ENCODE measurements around the gene PLEKHH1.

Gene PLEKHH1

DNA sequence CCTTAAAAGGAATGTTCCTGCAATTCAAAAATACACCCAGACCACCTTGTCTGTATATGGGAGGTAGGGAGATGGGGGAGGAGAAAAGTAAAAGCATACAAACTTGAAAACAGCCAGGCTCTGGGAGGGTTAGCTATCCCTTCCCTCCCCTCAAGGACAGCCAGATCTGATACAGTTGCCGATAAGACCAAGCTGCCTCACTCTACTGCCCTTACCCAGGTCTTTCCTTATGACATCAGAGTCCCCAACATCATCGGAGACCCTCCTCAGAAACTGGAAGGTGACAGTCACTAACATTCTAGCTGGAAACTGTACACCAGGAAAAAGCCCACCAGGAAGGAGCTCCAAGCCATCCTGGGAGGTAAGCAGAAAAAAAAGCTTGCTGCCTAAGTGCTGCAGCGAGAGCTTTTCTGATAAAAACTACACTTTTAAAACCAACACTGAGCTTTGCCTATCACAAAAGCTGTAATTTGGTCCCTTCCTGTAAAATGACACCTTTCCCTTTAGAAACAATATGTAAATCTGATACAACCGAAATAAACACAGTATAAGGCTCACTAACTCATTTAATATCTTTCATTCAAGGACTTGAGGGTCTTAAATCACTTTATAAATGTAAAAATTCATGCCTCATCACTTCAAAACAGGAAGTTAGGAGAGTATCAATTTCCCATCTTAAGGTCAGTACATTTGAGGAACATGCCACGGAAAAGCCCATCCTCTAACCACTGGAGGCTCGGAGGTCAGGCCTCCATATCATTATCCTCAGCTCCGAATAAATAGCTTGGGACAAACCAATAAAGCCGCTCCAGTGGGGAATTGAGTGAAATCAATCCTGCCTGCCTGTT lies 20.4 kb upstream of the PLEKHH1 start:
- no peak for DNase-seq

DNA sequence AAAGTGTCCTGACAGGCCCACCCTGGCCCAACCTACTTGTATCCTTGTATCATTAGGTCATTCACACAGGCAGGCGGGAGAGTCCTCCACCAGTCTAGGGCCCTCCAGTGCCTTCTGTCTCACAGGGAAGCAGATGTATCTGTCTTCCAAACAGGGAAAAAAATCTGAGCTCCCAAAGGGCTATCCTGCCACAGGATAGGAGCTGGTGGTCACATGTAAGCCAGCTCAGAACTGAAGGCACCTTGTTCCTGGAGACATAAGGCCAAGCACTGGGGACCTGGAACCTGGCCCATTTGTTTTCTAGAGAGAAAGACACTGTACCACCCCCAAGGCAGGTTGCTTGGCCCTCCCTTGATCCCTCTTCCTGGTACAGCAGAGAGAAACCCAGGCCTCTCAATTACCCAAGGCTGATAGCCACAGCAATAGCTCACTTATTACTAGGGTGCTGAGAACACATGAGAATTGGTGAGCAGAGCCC lies 19.4 kb upstream of the PLEKHH1 start:
- DNase-seq: no peak

DNA sequence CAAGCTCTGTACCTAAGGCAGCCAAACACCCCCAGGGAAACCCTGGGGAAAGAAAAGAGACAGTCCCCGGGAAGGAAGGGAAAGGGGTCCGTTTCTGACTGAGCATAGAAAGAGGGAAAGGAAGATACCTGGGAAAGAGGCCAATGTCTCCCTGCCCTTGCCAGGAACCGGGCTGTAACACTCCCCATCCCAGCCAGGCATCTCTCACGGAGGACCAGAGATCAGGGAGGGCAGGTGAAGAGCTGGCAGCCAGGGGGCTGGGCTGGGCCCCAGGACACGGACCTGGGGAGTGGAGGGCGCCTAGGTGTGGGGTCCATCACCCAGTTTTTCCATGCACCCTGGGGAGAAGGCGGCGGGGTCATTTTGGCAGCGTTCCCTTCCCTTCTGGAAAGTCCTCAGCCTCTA lies 18.9 kb upstream of the PLEKHH1 start:
- DNase-seq: no peak

DNA sequence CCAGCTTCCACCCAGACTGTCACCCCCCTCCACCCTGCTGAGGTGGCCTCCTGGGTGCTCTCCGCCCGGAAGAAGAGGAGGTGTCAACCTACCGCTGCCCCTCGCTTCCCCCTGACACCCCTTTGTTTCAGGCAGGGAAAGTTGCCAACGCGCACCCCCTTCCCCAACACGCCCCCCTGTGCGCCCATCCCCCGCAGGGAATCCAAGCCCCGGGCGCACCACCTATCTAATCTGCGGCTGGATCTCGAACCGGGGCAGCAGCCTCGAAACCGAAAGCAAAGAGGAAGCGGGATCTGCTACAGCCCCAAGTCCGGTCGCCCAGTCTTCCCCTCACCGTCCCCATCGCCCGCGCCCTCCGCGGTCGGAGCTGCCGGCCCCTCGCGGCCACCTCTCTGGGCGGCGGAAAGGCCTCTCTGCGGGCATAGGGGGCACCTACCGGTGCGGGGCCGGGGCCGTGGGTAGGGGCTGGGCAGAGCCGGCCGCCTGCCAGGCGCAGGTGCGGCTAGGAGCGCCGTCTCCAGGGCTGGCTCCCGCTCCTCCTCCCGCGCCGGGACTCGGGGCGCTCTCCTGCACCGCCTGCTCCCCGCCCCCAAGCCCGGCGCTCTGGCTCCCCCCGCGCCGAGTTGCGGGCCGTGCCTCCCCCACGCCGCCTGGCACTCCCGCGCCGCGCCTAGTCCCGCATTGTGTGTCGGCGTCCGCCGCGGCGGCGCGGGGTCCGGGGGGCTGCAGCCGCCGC lies 18.3 kb upstream of the PLEKHH1 start:
- DNase-seq: peak; percentile 13

DNA sequence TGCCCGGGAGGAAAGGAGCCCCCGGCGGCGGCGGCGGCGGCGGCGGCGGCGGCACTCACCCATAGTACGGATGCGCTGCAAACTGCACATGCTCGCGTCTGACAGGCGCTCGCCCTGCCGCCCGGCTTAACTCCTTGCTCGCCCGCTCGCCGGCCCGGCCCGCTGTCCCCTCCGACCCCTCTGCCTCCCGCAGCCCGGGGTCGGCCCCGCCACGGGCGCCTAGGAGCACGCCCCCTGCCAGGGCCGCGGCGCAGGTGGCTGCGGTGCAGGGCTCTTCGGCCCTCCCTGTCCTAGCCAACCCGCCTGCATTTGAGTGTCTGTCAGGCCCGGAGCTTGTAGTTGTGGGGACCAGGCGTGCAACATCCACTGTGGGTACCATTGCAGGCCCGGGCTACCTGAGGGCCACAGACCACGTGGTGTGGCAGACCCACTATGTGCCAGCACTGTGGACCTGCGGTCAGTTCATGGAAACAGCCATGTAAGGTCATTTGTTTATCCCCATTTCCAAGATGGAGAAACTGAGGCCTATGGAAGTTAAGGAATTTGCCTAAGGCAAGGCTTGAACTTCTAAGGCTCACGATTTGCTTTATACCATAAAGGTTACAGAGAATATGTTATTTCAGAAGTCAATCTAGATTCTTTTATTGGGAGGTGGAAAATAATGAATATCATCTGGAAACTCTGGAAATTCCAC lies 17.6 kb upstream of the PLEKHH1 start:
- DNase-seq: no peak

DNA sequence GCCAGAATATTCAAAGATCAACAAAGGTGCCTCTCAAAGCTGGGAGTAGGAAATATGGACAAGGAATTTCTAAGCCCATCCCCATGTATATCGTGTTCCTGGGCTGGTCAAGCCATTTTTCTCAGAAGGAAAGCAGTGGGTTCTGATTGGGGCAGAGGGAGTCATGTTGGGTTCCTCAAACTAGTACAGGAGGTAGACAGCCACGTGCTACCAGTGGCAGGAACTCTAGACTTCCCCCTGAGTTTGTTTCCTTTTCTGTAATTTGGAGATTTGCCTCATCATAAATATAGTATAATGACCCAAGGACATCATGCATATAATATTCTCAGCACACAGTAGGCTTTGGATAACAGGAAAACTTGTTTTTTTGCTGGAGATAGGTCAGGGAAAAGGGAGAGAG lies 16.4 kb upstream of the PLEKHH1 start:
- DNase-seq: no peak

DNA sequence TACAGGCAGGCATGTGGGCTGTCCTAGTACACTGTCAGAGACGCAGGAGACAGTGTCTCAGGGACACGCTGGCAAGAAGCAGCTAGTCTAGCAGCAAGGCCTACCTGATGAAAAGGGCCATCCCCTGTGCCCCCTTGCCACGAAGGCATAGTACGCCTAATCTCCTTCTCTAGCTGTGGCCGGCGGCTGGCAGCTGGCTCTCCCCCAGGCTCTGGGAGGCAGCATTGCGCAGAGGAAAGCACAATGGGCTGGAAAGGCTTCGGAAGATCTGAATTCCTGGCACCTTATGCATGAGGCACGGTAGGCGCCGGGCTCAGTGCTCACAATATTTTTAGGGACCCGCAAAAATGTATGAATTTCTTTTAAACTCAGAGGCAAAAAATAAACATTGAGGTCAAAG lies 16.0 kb upstream of the PLEKHH1 start:
- DNase-seq: no peak

DNA sequence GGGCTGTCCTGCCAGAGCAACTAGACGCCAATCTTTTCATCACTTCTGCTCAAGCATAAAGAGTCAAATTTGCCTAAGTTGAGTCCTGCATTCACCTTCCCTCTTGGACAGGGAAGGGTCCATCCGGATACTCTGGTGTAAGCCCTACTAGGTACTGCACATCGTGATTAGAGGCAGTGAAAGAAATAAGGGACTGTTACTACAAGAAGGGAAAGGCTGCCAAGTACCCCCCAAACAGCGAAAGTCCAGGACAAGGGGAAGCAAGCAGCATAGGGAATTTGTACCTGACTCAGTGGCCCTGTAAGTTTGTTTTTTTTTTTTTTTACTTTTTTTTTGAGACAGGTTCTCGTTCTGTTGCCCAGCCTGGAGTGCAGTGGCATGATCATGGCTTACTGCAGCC lies 13.7 kb upstream of the PLEKHH1 start:
- DNase-seq: no peak

DNA sequence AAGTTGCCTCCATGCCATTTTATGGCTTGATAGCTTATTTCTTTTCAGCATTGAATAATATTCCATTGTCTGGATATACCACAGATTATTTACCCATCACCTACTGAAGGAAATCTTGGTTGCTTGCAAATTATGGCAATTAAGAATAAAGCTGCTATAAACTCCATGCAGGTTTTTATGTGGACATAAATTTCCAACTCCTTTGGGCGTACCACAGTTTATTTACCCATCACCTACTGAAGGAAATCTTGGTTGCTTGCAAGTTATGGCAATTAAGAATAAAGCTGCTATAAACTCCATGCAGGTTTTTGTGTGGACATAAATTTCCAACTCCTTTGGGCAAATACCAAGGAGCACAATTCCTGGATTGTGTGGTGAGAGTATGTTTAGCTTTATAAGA lies 12.6 kb upstream of the PLEKHH1 start:
- DNase-seq: no peak

DNA sequence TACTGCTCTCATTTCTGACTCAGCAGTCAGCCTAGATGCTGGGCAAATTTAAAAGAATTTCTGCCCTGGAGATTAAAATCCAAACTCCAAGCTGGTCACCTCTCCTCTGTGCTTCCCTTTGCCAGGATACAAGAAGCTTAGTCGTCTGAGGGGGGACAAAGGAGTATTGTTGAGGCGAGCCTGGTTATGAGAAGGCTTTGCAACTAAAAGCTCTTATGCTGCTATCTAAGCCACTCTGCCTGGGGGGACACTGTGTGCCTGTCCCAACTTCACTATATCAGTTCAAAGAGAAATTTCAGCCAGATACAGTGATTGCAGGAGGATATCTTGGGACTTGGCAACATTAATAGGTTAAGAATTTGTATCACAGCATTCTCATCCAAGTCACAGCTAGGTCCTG lies 10.8 kb upstream of the PLEKHH1 start:
- DNase-seq: no peak

DNA sequence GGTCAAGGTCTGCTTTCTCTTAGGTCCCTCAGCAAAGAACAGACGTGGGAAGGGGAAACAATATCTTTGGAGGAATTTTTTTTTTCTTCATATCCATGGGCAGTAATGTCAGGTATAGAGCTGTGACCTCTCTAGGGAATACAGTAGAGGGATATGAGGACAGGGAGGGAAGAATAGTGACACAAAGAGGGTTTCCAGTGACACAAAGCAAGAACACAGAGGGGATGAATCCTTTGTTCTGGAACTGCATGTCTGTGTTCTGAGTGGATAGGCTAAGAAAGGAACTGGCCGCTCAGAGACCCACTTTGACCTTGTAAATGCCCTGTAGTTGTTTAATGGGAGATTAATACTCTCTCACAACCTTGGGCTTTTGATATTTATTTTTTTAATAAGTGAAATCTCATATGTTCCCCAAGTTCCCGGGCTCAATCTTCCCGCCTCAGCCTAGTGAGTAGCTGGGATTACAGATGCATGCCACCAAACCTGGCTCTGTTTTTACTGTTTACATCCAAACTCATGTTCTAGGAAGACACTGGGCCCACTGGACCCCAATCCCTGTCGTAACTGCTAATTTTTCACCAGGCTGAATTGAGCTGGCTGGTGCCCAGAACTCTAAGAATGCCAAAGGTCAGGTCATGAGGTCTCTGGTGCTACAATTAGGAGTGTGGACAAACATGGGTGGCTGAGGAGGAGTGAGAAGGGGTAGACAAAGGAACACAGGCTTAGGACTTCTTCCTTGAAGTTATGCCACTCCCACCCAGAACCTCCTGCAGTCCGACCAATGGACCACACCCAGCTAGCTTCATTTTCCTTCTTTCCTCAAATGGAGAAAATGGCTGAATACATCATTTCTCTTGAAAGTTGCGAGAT lies 9.1 kb upstream of the PLEKHH1 start:
- DNase-seq: no peak

DNA sequence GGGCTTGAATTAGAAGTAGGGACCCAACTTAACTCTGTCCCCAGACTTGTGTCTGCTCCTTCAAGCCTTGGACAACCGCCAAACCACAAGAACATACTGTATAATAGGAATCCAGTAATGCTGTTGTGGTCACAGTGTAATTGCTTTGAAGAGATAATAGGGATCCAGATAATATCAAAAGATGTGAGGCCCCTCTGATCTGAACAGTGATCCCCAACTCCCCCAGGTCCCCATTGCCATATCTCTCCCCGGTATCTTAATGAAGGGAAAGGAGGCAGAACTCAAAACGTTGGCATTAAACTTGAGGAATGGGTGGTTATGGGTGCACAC lies 8.5 kb upstream of the PLEKHH1 start:
- no peak for DNase-seq

DNA sequence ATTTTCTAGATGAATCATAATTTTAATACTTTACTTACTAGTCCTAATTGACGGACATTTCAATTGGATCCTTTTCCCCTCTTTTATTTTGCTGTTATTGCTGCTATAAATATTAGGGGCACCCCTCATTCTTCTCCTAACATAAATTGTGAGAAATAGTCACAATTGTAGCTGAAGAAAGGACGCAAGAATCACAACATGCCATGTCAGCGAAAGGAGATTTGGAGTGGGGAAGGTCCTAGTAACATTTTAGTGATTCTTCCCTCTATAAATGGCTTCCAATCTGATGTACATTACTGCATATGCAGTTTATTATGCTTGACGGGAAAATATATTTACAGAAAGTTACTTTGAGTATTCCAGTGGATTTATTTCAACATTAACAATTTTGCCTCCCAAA lies 7.7 kb upstream of the PLEKHH1 start:
- no peak for DNase-seq

DNA sequence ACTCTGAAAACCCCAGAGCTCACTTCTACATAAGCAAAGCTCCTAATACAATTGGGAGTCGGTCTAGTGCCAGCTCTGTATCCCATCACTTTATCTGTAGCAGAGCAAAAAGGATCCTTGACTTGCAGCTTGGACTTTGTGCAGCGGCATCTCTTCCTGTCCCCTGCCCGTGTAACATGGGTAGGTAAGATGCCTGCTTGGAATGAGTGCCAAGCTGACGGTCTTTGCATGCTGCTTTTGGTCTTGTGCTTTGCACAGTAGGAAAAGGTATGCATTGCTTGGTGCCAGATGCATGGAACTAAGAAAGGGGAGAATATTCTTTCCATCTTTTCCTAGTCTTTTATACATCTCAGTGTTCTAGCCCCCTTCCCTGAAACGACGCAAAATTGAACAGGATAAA lies 6.9 kb upstream of the PLEKHH1 start:
- DNase-seq: no peak

DNA sequence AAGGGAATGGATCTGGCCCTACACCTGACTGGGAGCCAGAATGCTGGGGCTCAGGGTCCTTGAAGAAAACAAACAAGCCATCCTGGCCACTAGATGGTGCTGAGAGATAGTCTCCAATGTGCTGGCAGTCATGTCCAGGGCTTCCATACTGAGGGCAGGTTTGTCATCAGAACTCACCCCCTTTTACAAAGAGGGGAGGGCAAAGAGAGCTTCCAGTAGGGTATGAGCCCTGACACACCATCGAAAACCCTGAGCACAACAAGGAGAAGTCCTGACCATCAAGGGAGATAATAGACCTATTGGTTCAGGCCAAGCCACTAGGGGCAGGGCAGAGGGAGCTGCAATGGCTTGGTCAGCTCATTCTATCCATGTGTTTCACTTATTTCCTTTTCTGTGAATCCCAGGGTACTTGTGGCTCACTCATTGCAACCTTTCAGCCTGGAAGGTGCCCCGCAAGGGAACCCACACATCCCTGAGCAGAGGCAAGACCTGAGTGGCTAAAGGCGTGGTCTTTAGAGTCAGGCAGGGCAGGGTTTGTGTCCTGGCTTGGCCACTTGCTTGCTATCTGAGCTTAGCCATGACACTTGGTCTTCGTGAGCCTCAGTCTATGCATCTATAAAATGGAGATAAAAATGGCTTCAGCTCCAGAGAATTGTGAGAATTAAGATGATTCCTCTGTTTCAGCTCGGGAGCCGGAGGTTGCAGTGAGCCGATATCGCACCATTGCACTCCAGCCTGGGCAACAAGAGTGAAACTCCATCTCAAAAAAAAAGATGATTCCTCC lies 6.2 kb upstream of the PLEKHH1 start:
- DNase-seq: no peak

DNA sequence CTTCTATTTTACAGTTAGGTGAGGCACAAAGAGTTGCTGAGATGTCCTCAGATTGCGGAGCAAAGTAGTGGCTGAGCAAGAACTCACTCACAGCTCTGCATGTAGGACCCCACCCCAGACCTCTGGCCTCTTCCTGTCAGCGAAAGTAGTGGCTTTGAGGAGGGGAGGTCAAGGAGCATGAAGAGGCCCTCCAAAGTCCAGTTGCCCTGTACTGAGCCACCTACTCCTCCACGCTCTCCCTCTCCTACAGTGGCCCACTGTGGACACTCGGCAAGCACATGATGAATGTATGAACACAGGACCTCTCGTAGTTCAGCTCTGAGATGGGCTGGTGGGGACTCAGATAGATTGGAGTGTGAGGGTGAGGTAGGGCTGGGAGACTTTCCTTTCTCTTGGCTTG lies 5.3 kb upstream of the PLEKHH1 start:
- DNase-seq: no peak

DNA sequence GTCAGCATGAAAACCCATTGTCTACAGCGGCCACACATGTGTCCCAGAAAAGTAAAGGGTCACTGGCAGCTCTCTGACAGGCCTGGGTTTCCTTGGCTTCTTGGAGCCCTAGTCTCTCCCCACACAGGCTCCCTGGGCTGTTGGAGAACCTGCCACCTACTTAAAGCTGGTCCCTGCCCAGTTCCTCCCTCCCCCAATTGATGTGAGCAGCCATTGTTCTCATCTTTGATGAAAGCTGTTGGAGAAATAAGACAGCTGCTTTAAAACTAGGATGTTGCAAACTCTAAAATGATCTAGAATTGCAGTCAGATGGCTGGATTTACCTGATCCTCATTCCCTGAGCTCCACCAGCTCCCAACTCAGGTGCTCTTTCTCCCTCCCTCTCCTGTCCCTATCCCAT lies 4.8 kb upstream of the PLEKHH1 start:
- DNase-seq: no peak

DNA sequence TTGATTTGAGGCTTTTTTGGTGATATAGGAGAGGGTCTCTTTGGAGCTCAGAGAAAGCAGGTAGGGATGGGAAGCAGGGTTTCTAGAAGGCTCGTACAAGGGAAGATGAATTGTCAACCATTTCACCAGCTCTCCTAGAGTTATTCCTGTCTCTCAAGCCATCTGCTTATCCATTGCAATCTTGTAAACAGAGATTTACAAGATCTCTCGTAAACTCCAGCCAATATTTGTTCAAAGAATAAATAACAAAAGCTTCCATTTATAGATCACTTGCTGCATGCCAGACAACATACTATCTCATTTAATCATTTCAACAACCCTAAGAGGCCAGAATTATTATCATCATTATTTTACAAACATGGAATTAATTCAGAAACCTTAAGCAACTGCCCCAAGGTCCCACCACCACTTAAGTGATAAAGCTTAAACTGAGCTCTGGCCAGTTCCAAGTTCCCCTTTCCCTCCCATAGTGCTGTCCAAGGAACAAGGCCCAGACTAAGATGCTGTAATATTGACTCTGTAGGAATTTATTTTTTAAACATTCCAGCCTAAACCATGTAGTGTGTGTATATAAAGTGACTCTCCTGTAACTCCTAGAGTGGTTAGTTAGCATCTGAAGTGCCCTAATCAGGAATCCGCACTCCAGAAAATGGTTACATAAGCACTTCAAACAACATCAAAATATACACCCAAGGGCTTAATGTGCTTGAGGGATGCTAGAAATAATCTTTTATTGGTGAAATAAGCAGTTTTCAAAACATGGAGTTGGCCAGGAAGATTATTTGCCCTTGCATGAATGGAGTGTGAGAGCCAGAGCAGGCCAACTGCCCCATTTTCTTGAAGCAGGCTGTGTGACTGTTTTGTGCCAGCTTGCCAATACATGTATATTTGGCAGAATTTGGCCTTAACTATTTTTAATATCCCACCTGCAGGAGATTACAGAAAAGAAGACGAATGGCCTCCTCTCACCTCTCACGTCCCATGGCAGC lies 2.8 kb upstream of the PLEKHH1 start:
- no peak for DNase-seq

DNA sequence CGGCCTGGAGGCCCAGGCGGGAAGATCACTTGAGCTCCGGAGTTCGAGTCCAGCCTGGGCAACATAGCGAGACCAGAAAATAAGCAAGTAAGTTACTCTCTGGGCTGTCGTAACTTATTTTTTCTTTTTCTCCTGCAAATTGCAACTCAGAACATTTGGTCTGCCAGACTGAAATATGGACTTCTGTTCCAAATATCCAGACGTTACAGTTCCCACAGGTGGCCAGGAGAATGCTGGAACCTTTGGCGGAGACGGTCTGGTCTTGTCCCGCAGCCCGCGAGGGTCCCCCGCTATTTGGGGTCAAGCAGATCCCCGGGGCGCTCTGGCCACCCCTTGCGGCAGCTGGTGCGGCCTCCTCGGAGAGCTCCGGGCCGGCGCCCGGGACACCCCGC lies 488 bp upstream of the PLEKHH1 start:
- DNase-seq: no peak

DNA sequence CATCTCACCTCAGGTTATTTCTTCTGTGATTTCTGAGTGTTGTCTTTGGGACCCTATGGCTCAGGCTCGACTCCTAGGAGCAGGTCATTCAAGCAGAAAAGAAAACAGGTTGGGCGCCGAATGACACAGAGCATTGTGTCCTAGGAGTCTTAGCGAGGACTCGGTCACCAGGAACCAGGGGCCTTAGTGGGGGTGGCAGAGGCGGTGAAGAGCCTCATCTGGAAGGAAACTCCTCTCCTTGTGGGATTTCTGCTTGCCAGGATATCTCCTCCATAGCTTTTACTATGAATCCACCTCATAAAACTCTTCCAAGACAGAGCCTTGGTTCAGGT lies 630 bp downstream of the PLEKHH1 start:
- DNase-seq: no peak

DNA sequence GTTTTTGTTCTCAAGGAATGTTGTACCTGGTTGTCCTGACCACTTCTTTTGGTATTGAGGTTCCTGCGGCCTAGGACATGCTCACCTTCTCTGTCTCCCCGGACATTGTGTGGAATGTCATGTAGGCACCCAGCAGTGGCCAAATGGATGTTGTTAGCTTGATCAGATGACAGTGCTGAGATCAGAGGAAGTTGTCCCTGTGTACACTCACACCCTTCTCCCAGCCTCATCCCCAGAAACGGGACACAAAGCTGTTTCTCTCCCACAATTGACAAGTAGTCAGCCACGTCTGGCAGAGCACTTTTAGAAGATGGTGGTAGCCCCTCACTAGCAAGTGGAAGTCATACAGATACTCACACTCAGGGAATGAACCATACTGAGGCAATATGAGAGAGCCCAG lies 3.0 kb downstream of the PLEKHH1 start:
- DNase-seq: no peak

All from amniotic stem cell (primary cell).